NK-92 (cell line): ENCODE measurements around the gene TRIO.

Source experiments
- DNase-seq: peaks from one replicate; lab custom pipeline; 2025; ENCODE audit not compliant: unreplicated experiment; lab: John Stamatoyannopoulos, UW

Gene TRIO

GRCh38 chr5:14183187-14183939 lies 40.2 kb downstream of the TRIO start:
- no peak for DNase-seq

DNA sequence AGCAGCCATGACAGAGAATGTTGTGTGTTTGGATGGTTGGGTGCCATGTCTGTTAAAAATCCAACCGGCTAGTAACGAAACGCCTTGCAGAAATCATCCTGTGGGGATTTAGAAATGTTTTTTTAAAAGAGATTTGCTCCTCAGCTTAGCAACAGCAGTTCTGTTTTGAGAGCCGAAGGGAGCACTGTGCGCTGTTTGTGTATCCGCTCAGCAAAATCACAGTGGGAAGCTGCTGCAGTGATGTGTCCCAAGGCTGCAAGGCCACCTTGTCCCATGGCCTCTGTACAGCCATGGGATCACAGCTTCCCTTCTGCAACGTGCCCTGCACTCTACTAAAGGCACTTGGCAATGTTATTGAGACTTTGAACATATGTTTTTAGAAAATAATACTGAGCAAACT lies 40.9 kb downstream of the TRIO start:
- no peak for DNase-seq

- no peak for DNase-seq
Observed at GRCh38 chr5:14184725-14185124, 41.6 kb downstream of the TRIO start.

GRCh38 chr5:14185326-14186058 lies 42.4 kb downstream of the TRIO start:
- no peak for DNase-seq

- DNase-seq, result no peak
Observed at GRCh38 chr5:14186059-14186830, 43.1 kb downstream of the TRIO start.

GRCh38 chr5:14187157-14187556 lies 44.0 kb downstream of the TRIO start:
- DNase-seq, result no peak

GRCh38 chr5:14187660-14188059 lies 44.5 kb downstream of the TRIO start:
- DNase-seq, result no peak

DNA sequence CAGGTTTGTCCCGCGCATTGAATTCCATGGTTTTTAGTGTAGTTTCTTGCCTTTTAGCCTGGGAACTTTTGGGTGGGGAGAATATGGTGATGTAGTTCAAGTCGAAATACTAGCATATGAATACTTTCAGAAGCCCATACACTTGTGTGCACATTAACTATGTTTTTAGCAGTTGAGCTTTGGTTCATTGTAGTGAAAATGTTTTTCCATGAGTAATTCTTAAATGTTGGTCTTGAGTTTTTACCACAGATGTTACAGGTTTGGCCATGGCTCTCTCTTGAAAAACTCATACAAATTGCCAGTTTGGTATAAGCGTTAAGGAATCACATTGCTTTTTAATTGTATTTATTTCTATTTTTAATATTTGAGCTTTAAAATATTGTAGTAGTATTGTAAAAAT lies 45.6 kb downstream of the TRIO start:
- no peak for DNase-seq

- DNase-seq, result no peak
Observed at GRCh38 chr5:14189680-14190079, 46.5 kb downstream of the TRIO start.

DNA sequence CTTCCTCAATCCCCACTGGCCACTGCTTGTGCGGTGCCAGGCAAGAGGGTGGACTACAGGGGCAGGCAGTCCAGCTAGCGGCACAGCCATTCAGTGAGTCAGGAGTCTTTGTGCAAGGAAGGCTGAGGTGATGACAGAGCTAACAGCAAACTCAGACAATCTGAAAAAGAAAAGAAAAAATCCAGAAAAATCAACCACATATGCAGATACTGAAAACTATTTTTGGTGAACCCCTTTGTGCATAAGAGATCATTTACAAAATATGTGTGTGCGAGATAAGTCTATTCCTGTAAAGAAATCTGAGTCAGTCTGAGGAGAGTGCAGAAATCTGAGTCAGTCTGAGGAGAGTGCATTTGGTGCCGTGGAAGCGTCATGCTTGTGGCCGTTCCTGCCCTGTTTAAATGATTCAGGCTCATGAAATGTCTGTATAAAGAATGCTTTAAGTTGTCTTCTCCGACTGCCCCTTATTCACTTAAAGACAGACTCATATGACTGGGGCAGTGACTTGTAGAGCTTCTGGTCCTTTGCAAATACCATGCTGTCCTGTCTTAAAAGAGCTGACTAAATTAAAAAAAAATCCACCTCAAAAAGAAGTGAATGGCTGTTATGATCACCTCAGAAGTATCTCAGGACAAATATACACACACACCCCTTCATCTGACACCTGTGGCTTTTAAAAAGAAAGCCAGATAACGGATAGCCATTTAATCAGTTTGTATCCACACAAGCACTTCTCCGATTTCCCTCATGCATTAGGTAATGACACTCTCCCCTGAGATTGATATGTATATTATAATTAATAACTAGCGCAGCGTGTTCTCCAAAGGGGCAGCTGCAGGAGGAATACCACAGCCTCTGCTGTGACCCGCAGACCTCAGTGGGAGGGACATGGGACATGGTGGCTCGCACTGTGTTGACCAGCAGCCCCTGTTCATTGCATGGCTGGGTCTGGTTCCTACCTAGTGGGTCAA lies 47.3 kb downstream of the TRIO start:
- DNase-seq, result no peak

- no peak for DNase-seq
Observed at GRCh38 chr5:14191325-14191724, 48.2 kb downstream of the TRIO start.

GRCh38 chr5:14193496-14193895 lies 50.4 kb downstream of the TRIO start:
- DNase-seq, result no peak

DNA sequence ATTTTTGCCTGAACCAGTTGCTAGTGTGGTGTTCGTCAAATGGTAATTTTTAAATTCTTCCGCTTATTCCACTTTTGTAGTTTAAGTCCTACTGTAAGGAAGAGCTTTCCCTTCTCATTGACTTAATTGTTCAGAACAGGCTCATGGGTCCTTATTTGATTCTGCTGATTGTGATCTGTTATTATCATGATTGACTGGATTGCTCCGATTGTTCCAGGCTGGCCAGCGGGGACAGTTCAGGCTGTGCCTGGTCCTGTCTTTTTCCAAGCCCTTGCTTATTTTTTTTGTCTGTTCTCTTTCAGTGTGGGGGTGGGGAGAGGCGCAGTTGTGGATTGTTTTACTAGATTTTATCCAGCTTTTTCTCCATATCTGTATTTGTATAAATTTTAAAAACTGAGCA lies 52.4 kb downstream of the TRIO start:
- DNase-seq, result no peak

DNA sequence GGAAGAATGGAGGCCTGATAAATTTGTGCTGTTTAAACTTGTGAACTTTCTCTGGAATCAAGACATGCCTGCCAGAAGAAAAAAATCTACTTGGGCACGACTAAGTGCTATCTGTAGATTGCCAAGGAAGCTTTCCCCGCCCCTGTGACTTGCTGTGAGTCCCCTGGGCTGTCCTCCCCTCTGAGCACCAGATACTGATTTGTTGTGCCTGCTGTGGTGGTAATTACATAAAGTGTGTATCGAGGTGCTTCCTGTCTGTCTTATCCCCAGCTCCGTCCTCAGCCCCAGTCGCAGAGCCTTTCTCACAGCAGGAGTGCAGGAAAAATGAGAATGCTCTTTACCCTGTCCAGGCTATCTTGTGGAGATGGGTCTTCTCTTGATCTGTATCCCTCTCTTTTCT lies 53.9 kb downstream of the TRIO start:
- no peak for DNase-seq

GRCh38 chr5:14199902-14200301 lies 56.8 kb downstream of the TRIO start:
- DNase-seq, result no peak

DNA sequence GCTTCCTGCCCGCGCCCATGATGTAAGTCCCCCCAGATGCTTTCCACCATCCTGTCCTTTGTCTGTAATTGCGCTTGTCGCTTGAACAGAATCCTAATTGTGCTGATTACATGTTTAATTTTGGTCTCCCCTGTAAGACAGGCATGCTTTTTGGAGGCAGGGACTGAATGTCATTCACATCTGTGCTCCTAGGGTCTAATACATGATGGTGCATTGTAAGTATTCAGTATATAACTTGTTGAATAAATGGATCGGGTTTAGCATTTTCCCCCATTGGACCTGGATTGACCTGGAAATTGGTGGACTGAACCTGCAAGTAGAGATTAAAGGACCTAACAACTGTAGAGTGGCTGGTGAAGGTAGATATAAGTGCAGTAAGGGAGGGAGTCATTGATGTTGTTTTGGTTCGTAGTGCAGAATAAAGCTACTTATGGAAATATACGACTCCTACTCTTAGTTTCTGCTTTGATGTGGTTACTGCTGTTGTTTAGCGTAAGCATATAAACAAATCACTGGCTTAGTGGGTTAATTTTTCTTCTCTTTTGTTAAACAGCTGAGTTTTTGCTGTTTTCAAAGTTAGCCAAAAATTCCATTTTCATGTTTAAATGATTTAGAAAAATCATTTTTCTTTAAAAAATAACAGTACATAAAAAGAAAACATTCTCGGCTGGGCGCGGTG lies 57.3 kb downstream of the TRIO start:
- no peak for DNase-seq

GRCh38 chr5:14201325-14202045 lies 58.3 kb downstream of the TRIO start:
- DNase-seq, result no peak

DNA sequence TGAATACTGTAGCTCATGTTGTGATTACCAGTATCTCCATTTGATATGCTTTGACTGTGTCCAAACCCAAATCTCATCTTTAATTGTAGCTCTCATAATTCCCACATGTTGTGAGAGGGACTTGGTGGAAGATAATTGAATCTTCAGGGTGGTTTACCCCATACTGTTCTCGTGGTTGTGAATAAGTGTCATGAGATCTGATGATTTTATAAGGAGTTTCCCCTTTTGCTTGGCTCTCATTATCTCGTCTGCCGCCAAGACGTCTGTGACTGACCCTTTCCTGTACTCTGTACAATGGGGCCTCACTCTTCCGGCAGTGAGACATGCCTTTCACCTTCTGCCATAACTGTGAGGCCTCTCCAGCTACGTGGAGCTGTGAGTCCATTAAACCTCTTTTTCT lies 59.3 kb downstream of the TRIO start:
- DNase-seq, result no peak

GRCh38 chr5:14204011-14204670 lies 61.0 kb downstream of the TRIO start:
- no peak for DNase-seq
